Progenitor cell of endocrine pancreas (in vitro differentiated cells): ENCODE data around the gene STK35. TPM values are rescaled to one million over a fixed set of nuclear protein-coding genes. Genes with fewer than 3 reads are reported as not detected.

Source experiments
- DNase-seq: peaks from one replicate; pipeline ENCODE4 v3.0.0; 2021; ENCODE audit warnings: low spot score; ENCODE audit not compliant: unreplicated experiment
- H3K27ac Mint-ChIP-seq: 2 replicates; pipeline ENCODE4 v1.8.0; 2021; ENCODE audit warnings: mild to moderate bottlenecking, moderate library complexity, mixed read lengths
- H3K27me3 Mint-ChIP-seq: 2 replicates; pipeline ENCODE4 v1.8.0; 2021; ENCODE audit warnings: mixed read lengths
- H3K36me3 Mint-ChIP-seq: 2 replicates; pipeline ENCODE4 v1.8.0; 2022; ENCODE audit warnings: mixed read lengths; ENCODE audit not compliant: insufficient read depth
- H3K4me1 Mint-ChIP-seq: 2 replicates; pipeline ENCODE4 v1.8.0; 2021; ENCODE audit warnings: low read depth, mixed read lengths
- H3K4me3 Mint-ChIP-seq: 2 replicates; pipeline ENCODE4 v1.8.0; 2021; ENCODE audit warnings: low read depth, mild to moderate bottlenecking, moderate library complexity, mixed read lengths
- H3K9me3 Mint-ChIP-seq: 2 replicates; pipeline ENCODE4 v1.8.0; 2021; ENCODE audit warnings: low read depth, mixed read lengths
- total RNA-seq: library from RNA; stranded (reverse); gene quantifications from 2 replicates; pipeline ENCODE4 v1.2.1, GENCODE V29; 2021
- TF ChIP-seq, protein P1 (sequence below): fragments of 200-600 bp; sonication (generic); IDR thresholded peaks from one replicate; pipeline ENCODE4 v1.5.0; 2021; ENCODE audit warnings: antibody characterized with exemption, mild to moderate bottlenecking; ENCODE audit not compliant: unreplicated experiment

STK35 gene
- total RNA-seq, 1 donor from 2014 or later: 41.9 TPM

DNA sequence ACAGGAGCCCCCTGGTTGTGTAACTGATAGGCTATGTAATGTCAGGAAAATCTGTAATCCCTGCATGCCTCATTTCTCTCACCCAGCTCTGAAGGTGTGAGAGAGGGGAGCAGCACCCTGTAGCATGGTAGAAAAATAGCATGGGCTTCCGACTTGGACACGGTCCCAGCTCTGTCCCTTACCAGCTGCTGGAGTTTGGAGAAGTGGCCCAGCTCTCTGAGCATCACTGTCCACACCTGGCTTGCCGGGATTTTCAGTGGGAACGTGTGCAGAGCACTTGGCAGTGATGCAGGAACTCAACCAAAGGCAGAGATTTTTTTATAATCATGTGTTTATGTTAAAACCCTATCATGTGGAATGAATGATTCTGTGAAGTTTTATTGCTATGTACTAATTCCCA, 34.6 kb downstream of the STK35 start:
- H3K27me3 Mint-ChIP-seq: no peaks in the 10 kb centered on the region
- no peaks in the 10 kb centered on the region for H3K9me3 Mint-ChIP-seq
- peaks cover 14% of the 10 kb centered on the region for H3K4me1 Mint-ChIP-seq
- H3K36me3 Mint-ChIP-seq: peaks cover 3% of the 10 kb centered on the region
- no peak for DNase-seq
- TF ChIP-seq, protein P1, sequence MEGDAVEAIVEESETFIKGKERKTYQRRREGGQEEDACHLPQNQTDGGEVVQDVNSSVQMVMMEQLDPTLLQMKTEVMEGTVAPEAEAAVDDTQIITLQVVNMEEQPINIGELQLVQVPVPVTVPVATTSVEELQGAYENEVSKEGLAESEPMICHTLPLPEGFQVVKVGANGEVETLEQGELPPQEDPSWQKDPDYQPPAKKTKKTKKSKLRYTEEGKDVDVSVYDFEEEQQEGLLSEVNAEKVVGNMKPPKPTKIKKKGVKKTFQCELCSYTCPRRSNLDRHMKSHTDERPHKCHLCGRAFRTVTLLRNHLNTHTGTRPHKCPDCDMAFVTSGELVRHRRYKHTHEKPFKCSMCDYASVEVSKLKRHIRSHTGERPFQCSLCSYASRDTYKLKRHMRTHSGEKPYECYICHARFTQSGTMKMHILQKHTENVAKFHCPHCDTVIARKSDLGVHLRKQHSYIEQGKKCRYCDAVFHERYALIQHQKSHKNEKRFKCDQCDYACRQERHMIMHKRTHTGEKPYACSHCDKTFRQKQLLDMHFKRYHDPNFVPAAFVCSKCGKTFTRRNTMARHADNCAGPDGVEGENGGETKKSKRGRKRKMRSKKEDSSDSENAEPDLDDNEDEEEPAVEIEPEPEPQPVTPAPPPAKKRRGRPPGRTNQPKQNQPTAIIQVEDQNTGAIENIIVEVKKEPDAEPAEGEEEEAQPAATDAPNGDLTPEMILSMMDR: no peak
- no peak overlapping the region for H3K4me3 Mint-ChIP-seq
- H3K27ac Mint-ChIP-seq: no peak overlapping the region

DNA sequence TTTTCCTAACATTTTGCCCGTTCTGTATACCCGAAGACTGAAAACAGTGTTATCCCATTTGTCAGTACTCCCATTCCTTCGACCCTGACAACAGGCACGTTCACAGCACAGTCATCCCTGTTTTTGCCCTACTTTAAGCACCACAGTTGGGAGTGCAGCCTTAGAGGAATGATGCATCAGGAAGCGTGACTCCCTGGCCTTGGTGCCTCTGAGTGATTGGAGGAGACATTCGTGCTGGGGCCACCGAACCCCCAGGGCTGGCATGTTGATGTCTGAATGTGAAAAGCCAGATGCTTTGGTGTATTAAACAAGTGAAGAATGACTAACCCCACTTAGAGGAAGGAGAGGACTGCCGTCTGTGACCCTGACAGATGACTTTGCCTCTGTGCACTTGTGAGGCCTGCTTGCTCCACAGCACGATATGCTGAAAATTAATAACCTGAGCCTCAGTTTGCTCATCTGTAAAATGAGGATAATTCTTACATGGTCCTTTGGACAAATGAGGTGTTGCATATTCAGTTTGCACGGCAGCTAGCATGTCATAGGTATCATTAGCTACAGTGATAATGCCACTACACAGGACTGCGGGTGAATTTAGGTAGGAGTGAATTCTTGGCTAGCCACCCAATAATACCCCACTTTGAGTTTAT, 36.0 kb downstream of the STK35 start:
- H3K27ac Mint-ChIP-seq: no peak overlapping the region
- peaks cover 1% of the 10 kb centered on the region for H3K36me3 Mint-ChIP-seq

DNA sequence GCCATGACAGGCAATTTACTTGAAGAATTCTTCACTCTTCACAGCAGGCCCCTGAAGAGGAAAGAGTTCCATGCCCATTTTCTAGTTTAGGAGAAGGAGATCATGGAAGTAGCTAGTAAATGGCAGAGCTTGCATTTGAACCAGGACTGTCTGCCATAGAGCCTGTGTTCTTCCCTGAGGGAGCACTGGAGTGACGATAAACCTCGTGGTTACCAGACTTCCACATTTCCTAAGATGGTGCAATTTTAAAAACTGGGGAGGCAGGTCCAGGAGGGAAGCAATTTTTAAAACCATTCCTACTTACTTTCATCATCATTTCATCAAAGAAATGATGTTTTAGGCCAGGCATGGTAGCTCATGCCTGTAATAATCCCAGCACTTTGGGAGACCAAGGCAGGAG, 36.8 kb downstream of the STK35 start:
- no peak for DNase-seq
- no peak overlapping the region for H3K4me3 Mint-ChIP-seq
- H3K27ac Mint-ChIP-seq: no peak overlapping the region
- no peaks in the 10 kb centered on the region for H3K4me1 Mint-ChIP-seq
- H3K9me3 Mint-ChIP-seq: no peaks in the 10 kb centered on the region
- TF ChIP-seq, protein P1: no peak
- peaks cover 1% of the 10 kb centered on the region for H3K36me3 Mint-ChIP-seq
- no peaks in the 10 kb centered on the region for H3K27me3 Mint-ChIP-seq

More for the DNA sequence above, 36.0 kb downstream of the STK35 start:
- no peaks in the 10 kb centered on the region for H3K9me3 Mint-ChIP-seq
- no peak for DNase-seq
- no peaks in the 10 kb centered on the region for H3K27me3 Mint-ChIP-seq
- H3K4me3 Mint-ChIP-seq: no peak overlapping the region
- TF ChIP-seq, protein P1: no peak
- H3K4me1 Mint-ChIP-seq: peaks cover 6% of the 10 kb centered on the region

DNA sequence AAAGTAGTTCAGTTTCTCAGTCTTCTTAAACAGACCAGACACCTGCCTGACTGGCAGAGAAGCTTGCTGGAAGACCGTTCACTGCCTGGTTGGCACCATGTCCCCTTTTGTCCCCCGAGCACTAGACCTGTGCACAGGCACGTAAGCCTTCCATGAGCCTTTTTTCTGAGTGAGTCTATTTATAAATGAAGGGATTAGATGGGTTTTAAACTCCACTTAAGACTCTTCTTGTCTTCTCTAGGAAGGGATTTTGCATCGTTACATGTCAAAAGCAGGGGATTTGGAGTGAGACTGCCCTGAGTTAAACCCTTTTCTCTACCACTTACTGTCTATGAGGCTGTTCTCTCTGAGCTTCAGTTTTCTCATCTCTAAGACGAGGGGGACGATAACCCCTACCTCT, 37.6 kb downstream of the STK35 start:
- Mint-ChIP-seq H3K27ac (no peak overlapping the region), H3K4me1 (no peaks in the 10 kb centered on the region), H3K36me3 (peaks cover 3% of the 10 kb centered on the region), H3K4me3 (no peak overlapping the region), H3K9me3 (no peaks in the 10 kb centered on the region), H3K27me3 (no peaks in the 10 kb centered on the region)
- TF ChIP-seq, protein P1: no peak
- DNase-seq: no peak

- H3K4me3 Mint-ChIP-seq: no peak overlapping the region
- H3K9me3 Mint-ChIP-seq: no peaks in the 10 kb centered on the region
- H3K27ac Mint-ChIP-seq: peak overlapping the region; percentile 59
- H3K4me1 Mint-ChIP-seq: no peaks in the 10 kb centered on the region
- no peak for DNase-seq
- no peaks in the 10 kb centered on the region for H3K27me3 Mint-ChIP-seq
- TF ChIP-seq, protein P1: no peak
- H3K36me3 Mint-ChIP-seq: peaks cover 3% of the 10 kb centered on the region
Observed at GRCh38 chr20:2139736-2140135, 38.1 kb downstream of the STK35 start.
